ENCODE data around the gene TCHHL1.

DNA sequence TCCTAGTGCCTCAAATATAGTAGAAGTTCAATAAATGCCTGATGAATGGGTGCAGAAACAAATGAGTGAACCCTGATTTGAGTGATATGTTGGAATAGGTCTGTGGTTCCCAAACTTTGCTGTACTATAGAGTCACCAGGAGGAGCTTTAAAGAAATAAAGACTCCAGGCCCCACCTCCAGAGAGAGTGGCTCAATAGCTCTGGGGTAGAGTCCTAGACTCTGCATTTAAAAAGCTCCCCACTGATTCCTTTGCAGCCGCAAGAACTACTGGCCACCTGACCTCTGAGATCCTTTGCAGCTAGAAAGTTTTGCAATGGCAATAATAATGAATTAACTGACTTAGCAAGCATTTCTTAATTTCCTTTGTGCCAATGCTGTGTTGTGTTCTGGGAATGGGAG lies 20.9 kb downstream of the TCHHL1 start:
- TF ChIP-seq, protein P1, sequence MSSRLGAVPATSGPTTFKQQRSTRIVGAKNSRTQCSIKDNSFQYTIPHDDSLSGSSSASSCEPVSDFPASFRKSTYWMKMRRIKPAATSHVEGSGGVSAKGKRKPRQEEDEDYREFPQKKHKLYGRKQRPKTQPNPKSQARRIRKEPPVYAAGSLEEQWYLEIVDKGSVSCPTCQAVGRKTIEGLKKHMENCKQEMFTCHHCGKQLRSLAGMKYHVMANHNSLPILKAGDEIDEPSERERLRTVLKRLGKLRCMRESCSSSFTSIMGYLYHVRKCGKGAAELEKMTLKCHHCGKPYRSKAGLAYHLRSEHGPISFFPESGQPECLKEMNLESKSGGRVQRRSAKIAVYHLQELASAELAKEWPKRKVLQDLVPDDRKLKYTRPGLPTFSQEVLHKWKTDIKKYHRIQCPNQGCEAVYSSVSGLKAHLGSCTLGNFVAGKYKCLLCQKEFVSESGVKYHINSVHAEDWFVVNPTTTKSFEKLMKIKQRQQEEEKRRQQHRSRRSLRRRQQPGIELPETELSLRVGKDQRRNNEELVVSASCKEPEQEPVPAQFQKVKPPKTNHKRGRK (CRISPR knock-in tag; IDR thresholded peaks at IDR 0.05; ENCODE audit: borderline replicate concordance) = no peak
- TF ChIP-seq ZNF138 (CRISPR knock-in tag; conservative IDR thresholded peaks at IDR 0.05) = no peak
- TF ChIP-seq, protein P2, sequence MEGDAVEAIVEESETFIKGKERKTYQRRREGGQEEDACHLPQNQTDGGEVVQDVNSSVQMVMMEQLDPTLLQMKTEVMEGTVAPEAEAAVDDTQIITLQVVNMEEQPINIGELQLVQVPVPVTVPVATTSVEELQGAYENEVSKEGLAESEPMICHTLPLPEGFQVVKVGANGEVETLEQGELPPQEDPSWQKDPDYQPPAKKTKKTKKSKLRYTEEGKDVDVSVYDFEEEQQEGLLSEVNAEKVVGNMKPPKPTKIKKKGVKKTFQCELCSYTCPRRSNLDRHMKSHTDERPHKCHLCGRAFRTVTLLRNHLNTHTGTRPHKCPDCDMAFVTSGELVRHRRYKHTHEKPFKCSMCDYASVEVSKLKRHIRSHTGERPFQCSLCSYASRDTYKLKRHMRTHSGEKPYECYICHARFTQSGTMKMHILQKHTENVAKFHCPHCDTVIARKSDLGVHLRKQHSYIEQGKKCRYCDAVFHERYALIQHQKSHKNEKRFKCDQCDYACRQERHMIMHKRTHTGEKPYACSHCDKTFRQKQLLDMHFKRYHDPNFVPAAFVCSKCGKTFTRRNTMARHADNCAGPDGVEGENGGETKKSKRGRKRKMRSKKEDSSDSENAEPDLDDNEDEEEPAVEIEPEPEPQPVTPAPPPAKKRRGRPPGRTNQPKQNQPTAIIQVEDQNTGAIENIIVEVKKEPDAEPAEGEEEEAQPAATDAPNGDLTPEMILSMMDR (IDR thresholded peaks at IDR 0.05) = no peak
- TF ChIP-seq, protein P3, sequence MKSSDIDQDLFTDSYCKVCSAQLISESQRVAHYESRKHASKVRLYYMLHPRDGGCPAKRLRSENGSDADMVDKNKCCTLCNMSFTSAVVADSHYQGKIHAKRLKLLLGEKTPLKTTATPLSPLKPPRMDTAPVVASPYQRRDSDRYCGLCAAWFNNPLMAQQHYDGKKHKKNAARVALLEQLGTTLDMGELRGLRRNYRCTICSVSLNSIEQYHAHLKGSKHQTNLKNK (CRISPR knock-in tag; IDR thresholded peaks at IDR 0.05) = no peak
- TF ChIP-seq ATF1 (CRISPR knock-in tag; IDR thresholded peaks at IDR 0.05) = no peak
- TF ChIP-seq RELA (CRISPR knock-in tag; IDR thresholded peaks at IDR 0.05; ENCODE audit: borderline replicate concordance) = no peak
- TF ChIP-seq, protein P4, sequence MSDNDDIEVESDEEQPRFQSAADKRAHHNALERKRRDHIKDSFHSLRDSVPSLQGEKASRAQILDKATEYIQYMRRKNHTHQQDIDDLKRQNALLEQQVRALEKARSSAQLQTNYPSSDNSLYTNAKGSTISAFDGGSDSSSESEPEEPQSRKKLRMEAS (CRISPR knock-in tag; IDR thresholded peaks at IDR 0.05) = no peak
- TF ChIP-seq, protein P5, sequence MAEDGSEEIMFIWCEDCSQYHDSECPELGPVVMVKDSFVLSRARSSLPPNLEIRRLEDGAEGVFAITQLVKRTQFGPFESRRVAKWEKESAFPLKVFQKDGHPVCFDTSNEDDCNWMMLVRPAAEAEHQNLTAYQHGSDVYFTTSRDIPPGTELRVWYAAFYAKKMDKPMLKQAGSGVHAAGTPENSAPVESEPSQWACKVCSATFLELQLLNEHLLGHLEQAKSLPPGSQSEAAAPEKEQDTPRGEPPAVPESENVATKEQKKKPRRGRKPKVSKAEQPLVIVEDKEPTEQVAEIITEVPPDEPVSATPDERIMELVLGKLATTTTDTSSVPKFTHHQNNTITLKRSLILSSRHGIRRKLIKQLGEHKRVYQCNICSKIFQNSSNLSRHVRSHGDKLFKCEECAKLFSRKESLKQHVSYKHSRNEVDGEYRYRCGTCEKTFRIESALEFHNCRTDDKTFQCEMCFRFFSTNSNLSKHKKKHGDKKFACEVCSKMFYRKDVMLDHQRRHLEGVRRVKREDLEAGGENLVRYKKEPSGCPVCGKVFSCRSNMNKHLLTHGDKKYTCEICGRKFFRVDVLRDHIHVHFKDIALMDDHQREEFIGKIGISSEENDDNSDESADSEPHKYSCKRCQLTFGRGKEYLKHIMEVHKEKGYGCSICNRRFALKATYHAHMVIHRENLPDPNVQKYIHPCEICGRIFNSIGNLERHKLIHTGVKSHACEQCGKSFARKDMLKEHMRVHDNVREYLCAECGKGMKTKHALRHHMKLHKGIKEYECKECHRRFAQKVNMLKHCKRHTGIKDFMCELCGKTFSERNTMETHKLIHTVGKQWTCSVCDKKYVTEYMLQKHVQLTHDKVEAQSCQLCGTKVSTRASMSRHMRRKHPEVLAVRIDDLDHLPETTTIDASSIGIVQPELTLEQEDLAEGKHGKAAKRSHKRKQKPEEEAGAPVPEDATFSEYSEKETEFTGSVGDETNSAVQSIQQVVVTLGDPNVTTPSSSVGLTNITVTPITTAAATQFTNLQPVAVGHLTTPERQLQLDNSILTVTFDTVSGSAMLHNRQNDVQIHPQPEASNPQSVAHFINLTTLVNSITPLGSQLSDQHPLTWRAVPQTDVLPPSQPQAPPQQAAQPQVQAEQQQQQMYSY (CRISPR knock-in tag; IDR thresholded peaks at IDR 0.05) = no peak
- TF ChIP-seq, protein P6, sequence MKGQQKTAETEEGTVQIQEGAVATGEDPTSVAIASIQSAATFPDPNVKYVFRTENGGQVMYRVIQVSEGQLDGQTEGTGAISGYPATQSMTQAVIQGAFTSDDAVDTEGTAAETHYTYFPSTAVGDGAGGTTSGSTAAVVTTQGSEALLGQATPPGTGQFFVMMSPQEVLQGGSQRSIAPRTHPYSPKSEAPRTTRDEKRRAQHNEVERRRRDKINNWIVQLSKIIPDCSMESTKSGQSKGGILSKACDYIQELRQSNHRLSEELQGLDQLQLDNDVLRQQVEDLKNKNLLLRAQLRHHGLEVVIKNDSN (CRISPR knock-in tag; IDR thresholded peaks at IDR 0.05) = no peak
- TF ChIP-seq, protein P7, sequence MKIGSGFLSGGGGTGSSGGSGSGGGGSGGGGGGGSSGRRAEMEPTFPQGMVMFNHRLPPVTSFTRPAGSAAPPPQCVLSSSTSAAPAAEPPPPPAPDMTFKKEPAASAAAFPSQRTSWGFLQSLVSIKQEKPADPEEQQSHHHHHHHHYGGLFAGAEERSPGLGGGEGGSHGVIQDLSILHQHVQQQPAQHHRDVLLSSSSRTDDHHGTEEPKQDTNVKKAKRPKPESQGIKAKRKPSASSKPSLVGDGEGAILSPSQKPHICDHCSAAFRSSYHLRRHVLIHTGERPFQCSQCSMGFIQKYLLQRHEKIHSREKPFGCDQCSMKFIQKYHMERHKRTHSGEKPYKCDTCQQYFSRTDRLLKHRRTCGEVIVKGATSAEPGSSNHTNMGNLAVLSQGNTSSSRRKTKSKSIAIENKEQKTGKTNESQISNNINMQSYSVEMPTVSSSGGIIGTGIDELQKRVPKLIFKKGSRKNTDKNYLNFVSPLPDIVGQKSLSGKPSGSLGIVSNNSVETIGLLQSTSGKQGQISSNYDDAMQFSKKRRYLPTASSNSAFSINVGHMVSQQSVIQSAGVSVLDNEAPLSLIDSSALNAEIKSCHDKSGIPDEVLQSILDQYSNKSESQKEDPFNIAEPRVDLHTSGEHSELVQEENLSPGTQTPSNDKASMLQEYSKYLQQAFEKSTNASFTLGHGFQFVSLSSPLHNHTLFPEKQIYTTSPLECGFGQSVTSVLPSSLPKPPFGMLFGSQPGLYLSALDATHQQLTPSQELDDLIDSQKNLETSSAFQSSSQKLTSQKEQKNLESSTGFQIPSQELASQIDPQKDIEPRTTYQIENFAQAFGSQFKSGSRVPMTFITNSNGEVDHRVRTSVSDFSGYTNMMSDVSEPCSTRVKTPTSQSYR (CRISPR knock-in tag; IDR thresholded peaks at IDR 0.05) = no peak
- no peak for TF ChIP-seq JAZF1 (CRISPR knock-in tag; IDR thresholded peaks at IDR 0.05)
- TF ChIP-seq, protein P8, sequence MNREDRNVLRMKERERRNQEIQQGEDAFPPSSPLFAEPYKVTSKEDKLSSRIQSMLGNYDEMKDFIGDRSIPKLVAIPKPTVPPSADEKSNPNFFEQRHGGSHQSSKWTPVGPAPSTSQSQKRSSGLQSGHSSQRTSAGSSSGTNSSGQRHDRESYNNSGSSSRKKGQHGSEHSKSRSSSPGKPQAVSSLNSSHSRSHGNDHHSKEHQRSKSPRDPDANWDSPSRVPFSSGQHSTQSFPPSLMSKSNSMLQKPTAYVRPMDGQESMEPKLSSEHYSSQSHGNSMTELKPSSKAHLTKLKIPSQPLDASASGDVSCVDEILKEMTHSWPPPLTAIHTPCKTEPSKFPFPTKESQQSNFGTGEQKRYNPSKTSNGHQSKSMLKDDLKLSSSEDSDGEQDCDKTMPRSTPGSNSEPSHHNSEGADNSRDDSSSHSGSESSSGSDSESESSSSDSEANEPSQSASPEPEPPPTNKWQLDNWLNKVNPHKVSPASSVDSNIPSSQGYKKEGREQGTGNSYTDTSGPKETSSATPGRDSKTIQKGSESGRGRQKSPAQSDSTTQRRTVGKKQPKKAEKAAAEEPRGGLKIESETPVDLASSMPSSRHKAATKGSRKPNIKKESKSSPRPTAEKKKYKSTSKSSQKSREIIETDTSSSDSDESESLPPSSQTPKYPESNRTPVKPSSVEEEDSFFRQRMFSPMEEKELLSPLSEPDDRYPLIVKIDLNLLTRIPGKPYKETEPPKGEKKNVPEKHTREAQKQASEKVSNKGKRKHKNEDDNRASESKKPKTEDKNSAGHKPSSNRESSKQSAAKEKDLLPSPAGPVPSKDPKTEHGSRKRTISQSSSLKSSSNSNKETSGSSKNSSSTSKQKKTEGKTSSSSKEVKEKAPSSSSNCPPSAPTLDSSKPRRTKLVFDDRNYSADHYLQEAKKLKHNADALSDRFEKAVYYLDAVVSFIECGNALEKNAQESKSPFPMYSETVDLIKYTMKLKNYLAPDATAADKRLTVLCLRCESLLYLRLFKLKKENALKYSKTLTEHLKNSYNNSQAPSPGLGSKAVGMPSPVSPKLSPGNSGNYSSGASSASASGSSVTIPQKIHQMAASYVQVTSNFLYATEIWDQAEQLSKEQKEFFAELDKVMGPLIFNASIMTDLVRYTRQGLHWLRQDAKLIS (CRISPR knock-in tag; IDR thresholded peaks at IDR 0.05; ENCODE audit: borderline replicate concordance) = no peak
- TF ChIP-seq, protein P9, sequence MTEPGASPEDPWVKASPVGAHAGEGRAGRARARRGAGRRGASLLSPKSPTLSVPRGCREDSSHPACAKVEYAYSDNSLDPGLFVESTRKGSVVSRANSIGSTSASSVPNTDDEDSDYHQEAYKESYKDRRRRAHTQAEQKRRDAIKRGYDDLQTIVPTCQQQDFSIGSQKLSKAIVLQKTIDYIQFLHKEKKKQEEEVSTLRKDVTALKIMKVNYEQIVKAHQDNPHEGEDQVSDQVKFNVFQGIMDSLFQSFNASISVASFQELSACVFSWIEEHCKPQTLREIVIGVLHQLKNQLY (CRISPR knock-in tag; IDR thresholded peaks at IDR 0.05) = no peak

Data from WTC11 (cell line).